Loucy (cell line): Measurements from ENCODE around the gene AP1G1.

ENCODE experiments used
- H2AFZ ChIP-seq: fragments of 200-600 bp; sonication (generic); 2 replicates; pipeline ENCODE4 v1.6.0; 2016; ENCODE audit warnings: antibody characterized with exemption, mild to moderate bottlenecking, low read length, moderate library complexity
- H3F3A ChIP-seq: fragments of 200-600 bp; 2 replicates; pipeline ENCODE4 v1.6.0; 2016; ENCODE audit warnings: antibody characterized with exemption, low read depth, mild to moderate bottlenecking
- H3K27me3 ChIP-seq: fragments of 200-600 bp; sonication (generic); 2 replicates; pipeline ENCODE4 v1.6.1; 2014; ENCODE audit warnings: low read length, mild to moderate bottlenecking; ENCODE audit not compliant: insufficient read depth, poor library complexity, severe bottlenecking
- H3K36me3 ChIP-seq: fragments of 200-600 bp; sonication (generic); 2 replicates; pipeline ENCODE4 v1.6.1; 2016; ENCODE audit warnings: low read length; ENCODE audit not compliant: insufficient read depth
- H3K4me1 ChIP-seq: fragments of 200-600 bp; sonication (generic); 2 replicates; pipeline ENCODE4 v1.5.1; 2014; ENCODE audit warnings: low read length, mild to moderate bottlenecking; ENCODE audit not compliant: insufficient read depth, poor library complexity, severe bottlenecking
- H3K4me2 ChIP-seq: fragments of 200-600 bp; sonication (generic); 2 replicates; pipeline ENCODE4 v1.6.0; 2014; ENCODE audit warnings: antibody characterized with exemption, low read length, low read depth, mild to moderate bottlenecking; ENCODE audit not compliant: poor library complexity, severe bottlenecking
- H3K4me3 ChIP-seq: fragments of 200-600 bp; sonication (generic); 2 replicates; pipeline ENCODE4 v1.5.1; 2014; ENCODE audit warnings: low read length, mild to moderate bottlenecking, mixed read lengths; ENCODE audit not compliant: poor library complexity, severe bottlenecking
- H3K79me2 ChIP-seq: fragments of 200-600 bp; sonication (generic); 2 replicates; pipeline ENCODE4 v1.6.1; 2014; ENCODE audit warnings: low read length; ENCODE audit not compliant: insufficient read depth
- H3K9ac ChIP-seq: fragments of 200-600 bp; sonication (generic); 2 replicates; pipeline ENCODE4 v1.6.0; 2014; ENCODE audit warnings: mild to moderate bottlenecking, low read depth, low read length, moderate library complexity; ENCODE audit not compliant: poor library complexity, severe bottlenecking
- H3K9me2 ChIP-seq: fragments of 200-600 bp; sonication (generic); replicated peaks from 2 replicates; pipeline ENCODE4 v1.6.1; 2016; ENCODE audit warnings: low read depth, low read length, mixed read lengths
- H3K9me3 ChIP-seq: fragments of 200-600 bp; sonication (generic); 2 replicates; pipeline ENCODE4 v1.6.1; 2014; ENCODE audit warnings: mild to moderate bottlenecking, antibody characterized with exemption, low read length, low read depth; ENCODE audit not compliant: insufficient read depth
- H4K20me1 ChIP-seq: fragments of 200-600 bp; sonication (generic); 2 replicates; pipeline ENCODE4 v1.6.0; 2014; ENCODE audit warnings: antibody characterized with exemption, low read length, mild to moderate bottlenecking; ENCODE audit not compliant: insufficient read depth, poor library complexity, severe bottlenecking
- CTCF ChIP-seq: fragments of 200-600 bp; sonication (generic); conservative IDR thresholded peaks from 2 replicates; pipeline ENCODE4 v1.5.1; 2014; ENCODE audit warnings: mild to moderate bottlenecking, antibody characterized with exemption, low read length
- EZH2phosphoT487 ChIP-seq: fragments of 200-600 bp; IDR thresholded peaks from 2 replicates; pipeline ENCODE4 v1.6.1; 2018; ENCODE audit warnings: antibody characterized with exemption, mild to moderate bottlenecking, moderate library complexity, borderline replicate concordance

The AP1G1 gene

GRCh38 chr16:71781741-71782140 is 26.9 kb downstream of the AP1G1 start:
- Histone ChIP-seq H3F3A (no peaks in the 10 kb centered on the region), H3K4me1 (no peaks in the 10 kb centered on the region), H3K4me3 (no peak overlapping the region), H3K36me3 (peaks cover 45% of the 10 kb centered on the region; the same call in 1 of the 2 replicates), H3K79me2 (peaks cover 58% of the 10 kb centered on the region; the same call in 1 of the 2 replicates), H3K9ac (no peak overlapping the region), H3K4me2 (no peak overlapping the region), H3K27me3 (no peaks in the 10 kb centered on the region), H2AFZ (no peak overlapping the region), H3K9me3 (no peaks in the 10 kb centered on the region), H3K9me2 (no peaks in the 10 kb centered on the region), H4K20me1 (peaks cover 17% of the 10 kb centered on the region)
- TF ChIP-seq EZH2phosphoT487 (no peak), CTCF (no peak)

- Histone ChIP-seq H2AFZ (no peak overlapping the region), H3K27me3 (no peaks in the 10 kb centered on the region), H3K4me1 (no peaks in the 10 kb centered on the region), H3K9ac (no peak overlapping the region), H4K20me1 (peaks cover 17% of the 10 kb centered on the region), H3F3A (no peaks in the 10 kb centered on the region), H3K79me2 (peaks cover 55% of the 10 kb centered on the region; the same call in 1 of the 2 replicates), H3K9me3 (no peaks in the 10 kb centered on the region), H3K9me2 (no peaks in the 10 kb centered on the region), H3K36me3 (peaks cover 48% of the 10 kb centered on the region; the same call in 1 of the 2 replicates), H3K4me3 (no peak overlapping the region), H3K4me2 (no peak overlapping the region)
- TF ChIP-seq EZH2phosphoT487 (no peak), CTCF (no peak)
Observed at GRCh38 chr16:71780521-71781089, 28.0 kb downstream of the AP1G1 start.

- Histone ChIP-seq H3K9me2 (no peaks in the 10 kb centered on the region), H4K20me1 (peaks cover 14% of the 10 kb centered on the region), H3K9me3 (no peaks in the 10 kb centered on the region), H3K9ac (no peak overlapping the region), H3K4me2 (no peak overlapping the region), H3F3A (no peaks in the 10 kb centered on the region), H3K79me2 (peaks cover 50% of the 10 kb centered on the region; the same call in 1 of the 2 replicates), H3K4me3 (no peak overlapping the region), H3K27me3 (no peaks in the 10 kb centered on the region), H2AFZ (no peak overlapping the region), H3K36me3 (peaks cover 46% of the 10 kb centered on the region; the same call in 1 of the 2 replicates), H3K4me1 (no peaks in the 10 kb centered on the region)
- no peak for TF ChIP-seq CTCF
- TF ChIP-seq EZH2phosphoT487 = no peak
Observed at GRCh38 chr16:71778780-71779179, 29.9 kb downstream of the AP1G1 start.
